HEK293 (cell line): ENCODE data around the gene PDE4D.

Source experiments
- CTCF ChIA-PET: fragments of 350-600 bp; formaldehyde crosslinking; extraction: SDS; loops from one replicate; lab custom pipeline; 2021; ENCODE audit warnings: antibody characterized with exemption; lab: Yijun Ruan, JAX
- POLR2A ChIA-PET: fragments of 300-600 bp; formaldehyde crosslinking; extraction: SDS; loops from one replicate; lab custom pipeline; 2020; ENCODE audit warnings: antibody characterized with exemption, inconsistent platforms; lab: Yijun Ruan, JAX
- H3K27ac ChIP-seq: fragments of 200-500 bp; sonication (Bioruptor generic); 2 replicates; pipeline ENCODE4 v1.5.1; 2014; ENCODE audit warnings: low read depth, low read length, control low read depth, inconsistent platforms; ENCODE audit errors: extremely low read depth
- H3K36me3 ChIP-seq, 2 experiments: fragments of 200-500 bp in 1 of 2; sonication (Bioruptor generic) in 1 of 2; 1 replicate in 1 of 2; 2 replicates in 1 of 2; pipeline ENCODE4 v1.5.1; 2014 to 2017; ENCODE audit warnings: inconsistent platforms in 2 of 2, low read length in 2 of 2; ENCODE audit not compliant: control insufficient read depth in 2 of 2, insufficient read depth in 1 of 2
- H3K4me1 ChIP-seq: fragments of 200-500 bp; sonication (Bioruptor generic); 2 replicates; pipeline ENCODE4 v1.5.1; 2014; ENCODE audit warnings: mild to moderate bottlenecking, low read length, inconsistent platforms; ENCODE audit not compliant: control insufficient read depth, insufficient read depth
- H3K4me3 ChIP-seq: 2 replicates; pipeline ENCODE4 v1.5.1; 2011; ENCODE audit warnings: low read depth, mild to moderate bottlenecking, control low read depth, low read length, moderate library complexity
- H3K9me3 ChIP-seq: fragments of 200-500 bp; sonication (Bioruptor generic); 2 replicates; pipeline ENCODE4 v1.5.1; 2014; ENCODE audit warnings: low read depth, low read length, inconsistent platforms; ENCODE audit not compliant: control insufficient read depth, insufficient read depth
- WT1 ChIP-seq: fragments of 450-650 bp; formaldehyde crosslinking; IDR thresholded peaks from 2 replicates; pipeline ENCODE4 v1.5.1; 2016; ENCODE audit warnings: missing biosample characterization, missing genetic modification characterization
- ZBTB6 ChIP-seq: fragments of 450-650 bp; formaldehyde crosslinking; IDR thresholded peaks from 2 replicates; pipeline ENCODE4 v1.5.1; 2017; ENCODE audit warnings: missing biosample characterization, missing genetic modification characterization
- ZFHX2 ChIP-seq: fragments of 450-650 bp; formaldehyde crosslinking; conservative IDR thresholded peaks from 2 replicates; pipeline ENCODE4 v1.5.1; 2016; ENCODE audit warnings: missing biosample characterization, missing genetic modification characterization
- ZNF292 ChIP-seq: fragments of 450-650 bp; formaldehyde crosslinking; IDR thresholded peaks from 2 replicates; pipeline ENCODE4 v1.5.1; 2016; ENCODE audit warnings: low read depth, missing biosample characterization, missing genetic modification characterization, borderline replicate concordance
- ZNF501 ChIP-seq: fragments of 450-650 bp; formaldehyde crosslinking; IDR thresholded peaks from 2 replicates; pipeline ENCODE4 v1.5.1; 2016; ENCODE audit warnings: missing biosample characterization, missing genetic modification characterization
- ZNF560 ChIP-seq: fragments of 450-650 bp; formaldehyde crosslinking; IDR thresholded peaks from 2 replicates; pipeline ENCODE4 v1.5.1; 2017; ENCODE audit warnings: missing biosample characterization, missing genetic modification characterization, borderline replicate concordance
- ZNF571 ChIP-seq: fragments of 450-650 bp; formaldehyde crosslinking; IDR thresholded peaks from 2 replicates; pipeline ENCODE4 v1.5.0; 2017; ENCODE audit warnings: missing biosample characterization, missing genetic modification characterization
- ZNF692 ChIP-seq: fragments of 450-650 bp; formaldehyde crosslinking; IDR thresholded peaks from 2 replicates; pipeline ENCODE4 v1.5.1; 2016; ENCODE audit warnings: missing biosample characterization, missing genetic modification characterization
- ZNF704 ChIP-seq: fragments of 450-650 bp; formaldehyde crosslinking; IDR thresholded peaks from 2 replicates; pipeline ENCODE4 v1.5.1; 2016; ENCODE audit warnings: missing biosample characterization, missing genetic modification characterization
- ZNF843 ChIP-seq: fragments of 450-650 bp; formaldehyde crosslinking; IDR thresholded peaks from 2 replicates; pipeline ENCODE4 v1.5.1; 2016; ENCODE audit warnings: missing biosample characterization, missing genetic modification characterization
- ZSCAN30 ChIP-seq: fragments of 450-650 bp; IDR thresholded peaks from 2 replicates; pipeline ENCODE4 v1.5.1; 2018; ENCODE audit warnings: missing biosample characterization, mild to moderate bottlenecking, missing genetic modification characterization, moderate library complexity
- TF ChIP-seq, protein P1 (sequence below): fragments of 450-650 bp; formaldehyde crosslinking; IDR thresholded peaks from 2 replicates; pipeline ENCODE4 v1.5.1; 2016; ENCODE audit warnings: missing biosample characterization, missing genetic modification characterization
- TF ChIP-seq, protein P2 (sequence below): fragments of 450-650 bp; formaldehyde crosslinking; IDR thresholded peaks from 2 replicates; pipeline ENCODE4 v1.5.1; 2016; ENCODE audit warnings: missing biosample characterization, missing genetic modification characterization, borderline replicate concordance
- TF ChIP-seq, protein P3 (sequence below): fragments of 450-650 bp; formaldehyde crosslinking; IDR thresholded peaks from 2 replicates; pipeline ENCODE4 v1.5.1; 2016; ENCODE audit warnings: missing biosample characterization, missing genetic modification characterization, borderline replicate concordance

The PDE4D gene

GRCh38 chr5:59599729-59600128 lies 293.8 kb downstream of the PDE4D start:
- Histone ChIP-seq H3K27ac (no peak overlapping the region), H3K4me1 (peaks cover 10% of the 10 kb centered on the region), H3K4me3 (no peak overlapping the region), H3K9me3 (no peaks in the 10 kb centered on the region), H3K36me3 (no peaks in the 10 kb centered on the region)
- ChIA-PET CTCF (no interaction called here), POLR2A (no interaction called here)
- TF ChIP-seq ZNF501 (tag by site-specific recombination) (no peak), ZNF843 (tag by site-specific recombination) (no peak), ZNF560 (tag by site-specific recombination) (no peak), WT1 (tag by site-specific recombination) (no peak), ZBTB6 (tag by site-specific recombination) (no peak), ZNF292 (tag by site-specific recombination) (no peak)
- TF ChIP-seq, protein P1, sequence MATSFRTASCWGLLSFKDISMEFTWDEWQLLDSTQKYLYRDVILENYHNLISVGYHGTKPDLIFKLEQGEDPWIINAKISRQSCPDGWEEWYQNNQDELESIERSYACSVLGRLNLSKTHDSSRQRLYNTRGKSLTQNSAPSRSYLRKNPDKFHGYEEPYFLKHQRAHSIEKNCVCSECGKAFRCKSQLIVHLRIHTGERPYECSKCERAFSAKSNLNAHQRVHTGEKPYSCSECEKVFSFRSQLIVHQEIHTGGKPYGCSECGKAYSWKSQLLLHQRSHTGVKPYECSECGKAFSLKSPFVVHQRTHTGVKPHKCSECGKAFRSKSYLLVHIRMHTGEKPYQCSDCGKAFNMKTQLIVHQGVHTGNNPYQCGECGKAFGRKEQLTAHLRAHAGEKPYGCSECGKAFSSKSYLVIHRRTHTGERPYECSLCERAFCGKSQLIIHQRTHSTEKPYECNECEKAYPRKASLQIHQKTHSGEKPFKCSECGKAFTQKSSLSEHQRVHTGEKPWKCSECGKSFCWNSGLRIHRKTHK (tag by site-specific recombination): no peak
- TF ChIP-seq, protein P2, sequence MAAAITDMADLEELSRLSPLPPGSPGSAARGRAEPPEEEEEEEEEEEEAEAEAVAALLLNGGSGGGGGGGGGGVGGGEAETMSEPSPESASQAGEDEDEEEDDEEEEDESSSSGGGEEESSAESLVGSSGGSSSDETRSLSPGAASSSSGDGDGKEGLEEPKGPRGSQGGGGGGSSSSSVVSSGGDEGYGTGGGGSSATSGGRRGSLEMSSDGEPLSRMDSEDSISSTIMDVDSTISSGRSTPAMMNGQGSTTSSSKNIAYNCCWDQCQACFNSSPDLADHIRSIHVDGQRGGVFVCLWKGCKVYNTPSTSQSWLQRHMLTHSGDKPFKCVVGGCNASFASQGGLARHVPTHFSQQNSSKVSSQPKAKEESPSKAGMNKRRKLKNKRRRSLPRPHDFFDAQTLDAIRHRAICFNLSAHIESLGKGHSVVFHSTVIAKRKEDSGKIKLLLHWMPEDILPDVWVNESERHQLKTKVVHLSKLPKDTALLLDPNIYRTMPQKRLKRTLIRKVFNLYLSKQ: no peak
- TF ChIP-seq, protein P3, sequence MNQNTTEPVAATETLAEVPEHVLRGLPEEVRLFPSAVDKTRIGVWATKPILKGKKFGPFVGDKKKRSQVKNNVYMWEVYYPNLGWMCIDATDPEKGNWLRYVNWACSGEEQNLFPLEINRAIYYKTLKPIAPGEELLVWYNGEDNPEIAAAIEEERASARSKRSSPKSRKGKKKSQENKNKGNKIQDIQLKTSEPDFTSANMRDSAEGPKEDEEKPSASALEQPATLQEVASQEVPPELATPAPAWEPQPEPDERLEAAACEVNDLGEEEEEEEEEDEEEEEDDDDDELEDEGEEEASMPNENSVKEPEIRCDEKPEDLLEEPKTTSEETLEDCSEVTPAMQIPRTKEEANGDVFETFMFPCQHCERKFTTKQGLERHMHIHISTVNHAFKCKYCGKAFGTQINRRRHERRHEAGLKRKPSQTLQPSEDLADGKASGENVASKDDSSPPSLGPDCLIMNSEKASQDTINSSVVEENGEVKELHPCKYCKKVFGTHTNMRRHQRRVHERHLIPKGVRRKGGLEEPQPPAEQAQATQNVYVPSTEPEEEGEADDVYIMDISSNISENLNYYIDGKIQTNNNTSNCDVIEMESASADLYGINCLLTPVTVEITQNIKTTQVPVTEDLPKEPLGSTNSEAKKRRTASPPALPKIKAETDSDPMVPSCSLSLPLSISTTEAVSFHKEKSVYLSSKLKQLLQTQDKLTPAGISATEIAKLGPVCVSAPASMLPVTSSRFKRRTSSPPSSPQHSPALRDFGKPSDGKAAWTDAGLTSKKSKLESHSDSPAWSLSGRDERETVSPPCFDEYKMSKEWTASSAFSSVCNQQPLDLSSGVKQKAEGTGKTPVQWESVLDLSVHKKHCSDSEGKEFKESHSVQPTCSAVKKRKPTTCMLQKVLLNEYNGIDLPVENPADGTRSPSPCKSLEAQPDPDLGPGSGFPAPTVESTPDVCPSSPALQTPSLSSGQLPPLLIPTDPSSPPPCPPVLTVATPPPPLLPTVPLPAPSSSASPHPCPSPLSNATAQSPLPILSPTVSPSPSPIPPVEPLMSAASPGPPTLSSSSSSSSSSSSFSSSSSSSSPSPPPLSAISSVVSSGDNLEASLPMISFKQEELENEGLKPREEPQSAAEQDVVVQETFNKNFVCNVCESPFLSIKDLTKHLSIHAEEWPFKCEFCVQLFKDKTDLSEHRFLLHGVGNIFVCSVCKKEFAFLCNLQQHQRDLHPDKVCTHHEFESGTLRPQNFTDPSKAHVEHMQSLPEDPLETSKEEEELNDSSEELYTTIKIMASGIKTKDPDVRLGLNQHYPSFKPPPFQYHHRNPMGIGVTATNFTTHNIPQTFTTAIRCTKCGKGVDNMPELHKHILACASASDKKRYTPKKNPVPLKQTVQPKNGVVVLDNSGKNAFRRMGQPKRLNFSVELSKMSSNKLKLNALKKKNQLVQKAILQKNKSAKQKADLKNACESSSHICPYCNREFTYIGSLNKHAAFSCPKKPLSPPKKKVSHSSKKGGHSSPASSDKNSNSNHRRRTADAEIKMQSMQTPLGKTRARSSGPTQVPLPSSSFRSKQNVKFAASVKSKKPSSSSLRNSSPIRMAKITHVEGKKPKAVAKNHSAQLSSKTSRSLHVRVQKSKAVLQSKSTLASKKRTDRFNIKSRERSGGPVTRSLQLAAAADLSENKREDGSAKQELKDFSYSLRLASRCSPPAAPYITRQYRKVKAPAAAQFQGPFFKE: no peak

DNA sequence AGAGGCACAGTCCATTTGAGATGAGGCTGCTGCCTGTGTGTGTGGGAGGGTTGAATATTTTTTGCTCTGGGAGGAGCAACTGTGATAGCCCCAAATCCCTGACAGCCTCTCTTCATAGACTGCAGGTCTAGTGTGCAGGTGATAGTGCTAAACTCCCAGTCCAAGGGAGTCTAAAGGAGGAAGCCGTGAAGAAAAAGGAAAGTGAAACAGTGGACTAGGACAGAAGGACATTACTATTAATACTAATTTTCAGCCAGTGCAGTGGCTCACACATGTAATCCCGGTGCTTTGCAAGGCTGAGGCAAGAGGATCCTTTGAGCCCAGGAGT lies 295.0 kb downstream of the PDE4D start:
- Histone ChIP-seq H3K9me3 (no peaks in the 10 kb centered on the region), H3K4me1 (peaks cover 4% of the 10 kb centered on the region), H3K27ac (no peak overlapping the region), H3K36me3 (no peaks in the 10 kb centered on the region), H3K4me3 (no peak overlapping the region)
- ChIA-PET CTCF (no interaction called here), POLR2A (no interaction called here)
- peak; percentile 29; the same call in 1 of the 2 replicates for TF ChIP-seq ZFHX2 (tag by site-specific recombination)
- no peak for TF ChIP-seq ZNF571 (tag by site-specific recombination)
- TF ChIP-seq ZNF692: no peak
- TF ChIP-seq ZSCAN30 (tag by site-specific recombination): no peak
- TF ChIP-seq ZNF704 (tag by site-specific recombination): no peak
